ENCODE measurements around the gene MAP1S.

- TF ChIP-seq GABPA (IDR thresholded peaks at IDR 0.05; ENCODE audit: low read depth): no peak
- TF ChIP-seq, protein P1, sequence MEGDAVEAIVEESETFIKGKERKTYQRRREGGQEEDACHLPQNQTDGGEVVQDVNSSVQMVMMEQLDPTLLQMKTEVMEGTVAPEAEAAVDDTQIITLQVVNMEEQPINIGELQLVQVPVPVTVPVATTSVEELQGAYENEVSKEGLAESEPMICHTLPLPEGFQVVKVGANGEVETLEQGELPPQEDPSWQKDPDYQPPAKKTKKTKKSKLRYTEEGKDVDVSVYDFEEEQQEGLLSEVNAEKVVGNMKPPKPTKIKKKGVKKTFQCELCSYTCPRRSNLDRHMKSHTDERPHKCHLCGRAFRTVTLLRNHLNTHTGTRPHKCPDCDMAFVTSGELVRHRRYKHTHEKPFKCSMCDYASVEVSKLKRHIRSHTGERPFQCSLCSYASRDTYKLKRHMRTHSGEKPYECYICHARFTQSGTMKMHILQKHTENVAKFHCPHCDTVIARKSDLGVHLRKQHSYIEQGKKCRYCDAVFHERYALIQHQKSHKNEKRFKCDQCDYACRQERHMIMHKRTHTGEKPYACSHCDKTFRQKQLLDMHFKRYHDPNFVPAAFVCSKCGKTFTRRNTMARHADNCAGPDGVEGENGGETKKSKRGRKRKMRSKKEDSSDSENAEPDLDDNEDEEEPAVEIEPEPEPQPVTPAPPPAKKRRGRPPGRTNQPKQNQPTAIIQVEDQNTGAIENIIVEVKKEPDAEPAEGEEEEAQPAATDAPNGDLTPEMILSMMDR (IDR thresholded peaks at IDR 0.05; ENCODE audit: insufficient read depth, low read length): no peak
- TF ChIP-seq REST (IDR thresholded peaks at IDR 0.05; ENCODE audit: insufficient replicate concordance, low read depth): no peak
- no peak for TF ChIP-seq POLR2AphosphoS5 (IDR thresholded peaks at IDR 0.05; ENCODE audit: low read depth)
- no peak for TF ChIP-seq SPI1 (IDR thresholded peaks at IDR 0.05; ENCODE audit: borderline replicate concordance, low read depth)
Measured at GRCh38 chr19:17684256-17684655, 35.0 kb upstream of the MAP1S start.

All from HL-60 (cell line).